ENCODE data around the gene DOCK10.

DOCK10 gene

GRCh38 chr2:224954980-224955379, 87.3 kb downstream of the DOCK10 start:
- POLR2A ChIA-PET, result interaction anchor here (0.6 kb wide), 1 partner anchor 396 kb away, joined by 3 read pairs; no protein-coding TSS in a partner anchor
- H3K27ac ChIP-seq (ENCODE audit: extremely low read depth, low read depth, low read length), result no peak overlapping the region
- H3K9me3 ChIP-seq (ENCODE audit: control insufficient read depth, insufficient read depth, low read depth, low read length), result no peaks in the 10 kb centered on the region
- no peaks in the 10 kb centered on the region for H3K36me3 ChIP-seq (ENCODE audit: control insufficient read depth in 2 of 2, insufficient read depth in 1 of 2, low read length in 2 of 2)
- CTCF ChIA-PET, result interaction anchor here (0.6 kb wide), 1 partner anchor 118 kb away, joined by 3 read pairs; no protein-coding TSS in a partner anchor
- no peak overlapping the region for H3K4me3 ChIP-seq (ENCODE audit: low read depth, low read length)
- H3K4me1 ChIP-seq (ENCODE audit: control insufficient read depth, insufficient read depth, low read length), result no peaks in the 10 kb centered on the region
- TF ChIP-seq ZNF639 (tag by site-specific recombination; IDR thresholded peaks at IDR 0.05) (no peak), ZNF707 (tag by site-specific recombination; IDR thresholded peaks at IDR 0.05) (no peak), ZNF274 (IDR thresholded peaks at IDR 0.05; ENCODE audit: low read length) (no peak), ZNF274 (tag by site-specific recombination; IDR thresholded peaks at IDR 0.05; ENCODE audit: borderline replicate concordance) (no peak), ZNF394 (tag by site-specific recombination; IDR thresholded peaks at IDR 0.05; ENCODE audit: borderline replicate concordance) (no peak), ZSCAN30 (tag by site-specific recombination; IDR thresholded peaks at IDR 0.05) (no peak), ZNF175 (tag by site-specific recombination; IDR thresholded peaks at IDR 0.05) (no peak), ZNF596 (tag by site-specific recombination; IDR thresholded peaks at IDR 0.05) (no peak), TSHZ1 (tag by site-specific recombination; IDR thresholded peaks at IDR 0.05; ENCODE audit: borderline replicate concordance) (no peak), ZNF174 (tag by site-specific recombination; IDR thresholded peaks at IDR 0.05) (no peak), ZNF677 (tag by site-specific recombination; IDR thresholded peaks at IDR 0.05) (no peak), ZNF292 (tag by site-specific recombination; IDR thresholded peaks at IDR 0.05; ENCODE audit: borderline replicate concordance, low read depth) (no peak), ZNF791 (tag by site-specific recombination; IDR thresholded peaks at IDR 0.05) (no peak), ZSCAN23 (tag by site-specific recombination; IDR thresholded peaks at IDR 0.05) (no peak), ZNF280C (tag by site-specific recombination; IDR thresholded peaks at IDR 0.05) (no peak), ZBTB6 (tag by site-specific recombination; IDR thresholded peaks at IDR 0.05) (no peak), ZNF223 (tag by site-specific recombination; IDR thresholded peaks at IDR 0.05) (no peak), ZNF548 (tag by site-specific recombination; IDR thresholded peaks at IDR 0.05) (no peak), ZNF266 (tag by site-specific recombination; IDR thresholded peaks at IDR 0.05; ENCODE audit: low read depth) (no peak)
- TF ChIP-seq, protein P1, sequence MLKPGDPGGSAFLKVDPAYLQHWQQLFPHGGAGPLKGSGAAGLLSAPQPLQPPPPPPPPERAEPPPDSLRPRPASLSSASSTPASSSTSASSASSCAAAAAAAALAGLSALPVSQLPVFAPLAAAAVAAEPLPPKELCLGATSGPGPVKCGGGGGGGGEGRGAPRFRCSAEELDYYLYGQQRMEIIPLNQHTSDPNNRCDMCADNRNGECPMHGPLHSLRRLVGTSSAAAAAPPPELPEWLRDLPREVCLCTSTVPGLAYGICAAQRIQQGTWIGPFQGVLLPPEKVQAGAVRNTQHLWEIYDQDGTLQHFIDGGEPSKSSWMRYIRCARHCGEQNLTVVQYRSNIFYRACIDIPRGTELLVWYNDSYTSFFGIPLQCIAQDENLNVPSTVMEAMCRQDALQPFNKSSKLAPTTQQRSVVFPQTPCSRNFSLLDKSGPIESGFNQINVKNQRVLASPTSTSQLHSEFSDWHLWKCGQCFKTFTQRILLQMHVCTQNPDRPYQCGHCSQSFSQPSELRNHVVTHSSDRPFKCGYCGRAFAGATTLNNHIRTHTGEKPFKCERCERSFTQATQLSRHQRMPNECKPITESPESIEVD (tag by site-specific recombination; IDR thresholded peaks at IDR 0.05), result no peak
